ENCODE data around the gene CCDC182.

GRCh38 chr17:57746221-57746620 lies 1.1 kb upstream of the CCDC182 start:
- TF ChIP-seq, protein P1, sequence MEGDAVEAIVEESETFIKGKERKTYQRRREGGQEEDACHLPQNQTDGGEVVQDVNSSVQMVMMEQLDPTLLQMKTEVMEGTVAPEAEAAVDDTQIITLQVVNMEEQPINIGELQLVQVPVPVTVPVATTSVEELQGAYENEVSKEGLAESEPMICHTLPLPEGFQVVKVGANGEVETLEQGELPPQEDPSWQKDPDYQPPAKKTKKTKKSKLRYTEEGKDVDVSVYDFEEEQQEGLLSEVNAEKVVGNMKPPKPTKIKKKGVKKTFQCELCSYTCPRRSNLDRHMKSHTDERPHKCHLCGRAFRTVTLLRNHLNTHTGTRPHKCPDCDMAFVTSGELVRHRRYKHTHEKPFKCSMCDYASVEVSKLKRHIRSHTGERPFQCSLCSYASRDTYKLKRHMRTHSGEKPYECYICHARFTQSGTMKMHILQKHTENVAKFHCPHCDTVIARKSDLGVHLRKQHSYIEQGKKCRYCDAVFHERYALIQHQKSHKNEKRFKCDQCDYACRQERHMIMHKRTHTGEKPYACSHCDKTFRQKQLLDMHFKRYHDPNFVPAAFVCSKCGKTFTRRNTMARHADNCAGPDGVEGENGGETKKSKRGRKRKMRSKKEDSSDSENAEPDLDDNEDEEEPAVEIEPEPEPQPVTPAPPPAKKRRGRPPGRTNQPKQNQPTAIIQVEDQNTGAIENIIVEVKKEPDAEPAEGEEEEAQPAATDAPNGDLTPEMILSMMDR (IDR thresholded peaks at IDR 0.05), result no peak
- no peak for TF ChIP-seq POLR2AphosphoS5 (IDR thresholded peaks at IDR 0.05; ENCODE audit: low read depth, low read length)
- no peak for TF ChIP-seq TEAD4 (IDR thresholded peaks at IDR 0.05; ENCODE audit: borderline replicate concordance, insufficient read depth)
- TF ChIP-seq, protein P2, sequence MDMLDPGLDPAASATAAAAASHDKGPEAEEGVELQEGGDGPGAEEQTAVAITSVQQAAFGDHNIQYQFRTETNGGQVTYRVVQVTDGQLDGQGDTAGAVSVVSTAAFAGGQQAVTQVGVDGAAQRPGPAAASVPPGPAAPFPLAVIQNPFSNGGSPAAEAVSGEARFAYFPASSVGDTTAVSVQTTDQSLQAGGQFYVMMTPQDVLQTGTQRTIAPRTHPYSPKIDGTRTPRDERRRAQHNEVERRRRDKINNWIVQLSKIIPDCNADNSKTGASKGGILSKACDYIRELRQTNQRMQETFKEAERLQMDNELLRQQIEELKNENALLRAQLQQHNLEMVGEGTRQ (IDR thresholded peaks at IDR 0.05; ENCODE audit: borderline replicate concordance, low read depth, low read length), result no peak
- peak in 1 of 2 experiments; percentile 35; a peak in 1 of 4 replicates for TF ChIP-seq EP300 (IDR thresholded peaks at IDR 0.05; ENCODE audit: borderline replicate concordance in 1 of 2, low read depth in 1 of 2, low read length in 1 of 2)
- no peak for TF ChIP-seq YY1 (IDR thresholded peaks at IDR 0.05; ENCODE audit: low read depth)
- no peak for TF ChIP-seq TAF1 (IDR thresholded peaks at IDR 0.05; ENCODE audit: borderline replicate concordance, low read depth, low read length)
- TF ChIP-seq, protein P3, sequence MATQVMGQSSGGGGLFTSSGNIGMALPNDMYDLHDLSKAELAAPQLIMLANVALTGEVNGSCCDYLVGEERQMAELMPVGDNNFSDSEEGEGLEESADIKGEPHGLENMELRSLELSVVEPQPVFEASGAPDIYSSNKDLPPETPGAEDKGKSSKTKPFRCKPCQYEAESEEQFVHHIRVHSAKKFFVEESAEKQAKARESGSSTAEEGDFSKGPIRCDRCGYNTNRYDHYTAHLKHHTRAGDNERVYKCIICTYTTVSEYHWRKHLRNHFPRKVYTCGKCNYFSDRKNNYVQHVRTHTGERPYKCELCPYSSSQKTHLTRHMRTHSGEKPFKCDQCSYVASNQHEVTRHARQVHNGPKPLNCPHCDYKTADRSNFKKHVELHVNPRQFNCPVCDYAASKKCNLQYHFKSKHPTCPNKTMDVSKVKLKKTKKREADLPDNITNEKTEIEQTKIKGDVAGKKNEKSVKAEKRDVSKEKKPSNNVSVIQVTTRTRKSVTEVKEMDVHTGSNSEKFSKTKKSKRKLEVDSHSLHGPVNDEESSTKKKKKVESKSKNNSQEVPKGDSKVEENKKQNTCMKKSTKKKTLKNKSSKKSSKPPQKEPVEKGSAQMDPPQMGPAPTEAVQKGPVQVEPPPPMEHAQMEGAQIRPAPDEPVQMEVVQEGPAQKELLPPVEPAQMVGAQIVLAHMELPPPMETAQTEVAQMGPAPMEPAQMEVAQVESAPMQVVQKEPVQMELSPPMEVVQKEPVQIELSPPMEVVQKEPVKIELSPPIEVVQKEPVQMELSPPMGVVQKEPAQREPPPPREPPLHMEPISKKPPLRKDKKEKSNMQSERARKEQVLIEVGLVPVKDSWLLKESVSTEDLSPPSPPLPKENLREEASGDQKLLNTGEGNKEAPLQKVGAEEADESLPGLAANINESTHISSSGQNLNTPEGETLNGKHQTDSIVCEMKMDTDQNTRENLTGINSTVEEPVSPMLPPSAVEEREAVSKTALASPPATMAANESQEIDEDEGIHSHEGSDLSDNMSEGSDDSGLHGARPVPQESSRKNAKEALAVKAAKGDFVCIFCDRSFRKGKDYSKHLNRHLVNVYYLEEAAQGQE (IDR thresholded peaks at IDR 0.05; ENCODE audit: low read depth, low read length), result no peak
- TF ChIP-seq FOSL2 (IDR thresholded peaks at IDR 0.05; ENCODE audit: borderline replicate concordance, low read depth), result no peak
- TF ChIP-seq, protein P4, sequence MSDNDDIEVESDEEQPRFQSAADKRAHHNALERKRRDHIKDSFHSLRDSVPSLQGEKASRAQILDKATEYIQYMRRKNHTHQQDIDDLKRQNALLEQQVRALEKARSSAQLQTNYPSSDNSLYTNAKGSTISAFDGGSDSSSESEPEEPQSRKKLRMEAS (IDR thresholded peaks at IDR 0.05; ENCODE audit: low read depth), result no peak
- TF ChIP-seq SMC3 (IDR thresholded peaks at IDR 0.05; ENCODE audit: low read depth, low read length), result no peak

Measured in SK-N-SH (cell line).